Subcutaneous adipose tissue (tissue), 4 donors: ENCODE data around the gene POP4. TPM values are rescaled to one million over a fixed set of nuclear protein-coding genes. Genes with fewer than 3 reads are reported as not detected.

Experiments used
- total RNA-seq, 4 donors: library from RNA; depleted of rRNA; stranded (reverse); fragments of >200 nt; gene quantifications; one replicate each; pipeline ENCODE4 v1.1.0, GENCODE V29; 2016
- TF ChIP-seq, protein P1 (sequence below): fragments of 450-650 bp; IDR thresholded peaks from one replicate; pipeline ENCODE4 v1.5.1; 2016; ENCODE audit warnings: low read depth, mild to moderate bottlenecking, control low read depth, antibody characterized with exemption, moderate library complexity

POP4 gene
- total RNA-seq, 4 donors from 2014 or later: 44.4 to 72.7 (median 65.1) TPM

DNA sequence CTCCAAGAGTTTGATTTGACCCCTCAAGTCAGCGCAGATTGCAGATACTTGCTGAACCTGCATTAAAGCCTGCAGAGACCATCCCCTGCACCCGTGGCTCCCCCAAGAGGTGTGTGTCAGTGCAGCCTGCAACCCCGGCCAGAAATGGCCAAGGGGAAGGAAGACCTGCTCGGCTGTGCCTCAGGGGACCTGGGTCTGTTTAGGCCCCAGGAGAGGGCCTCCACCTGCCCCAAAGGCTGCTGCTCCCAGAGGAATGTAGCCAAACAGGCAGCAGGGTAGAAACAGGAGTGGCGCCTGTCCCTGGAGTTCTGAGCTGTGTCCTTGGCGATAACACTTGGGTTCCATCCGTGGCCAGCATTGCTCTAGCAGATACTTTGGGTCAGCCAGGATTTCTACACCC, 8.0 kb downstream of the POP4 start:
- TF ChIP-seq, protein P1, sequence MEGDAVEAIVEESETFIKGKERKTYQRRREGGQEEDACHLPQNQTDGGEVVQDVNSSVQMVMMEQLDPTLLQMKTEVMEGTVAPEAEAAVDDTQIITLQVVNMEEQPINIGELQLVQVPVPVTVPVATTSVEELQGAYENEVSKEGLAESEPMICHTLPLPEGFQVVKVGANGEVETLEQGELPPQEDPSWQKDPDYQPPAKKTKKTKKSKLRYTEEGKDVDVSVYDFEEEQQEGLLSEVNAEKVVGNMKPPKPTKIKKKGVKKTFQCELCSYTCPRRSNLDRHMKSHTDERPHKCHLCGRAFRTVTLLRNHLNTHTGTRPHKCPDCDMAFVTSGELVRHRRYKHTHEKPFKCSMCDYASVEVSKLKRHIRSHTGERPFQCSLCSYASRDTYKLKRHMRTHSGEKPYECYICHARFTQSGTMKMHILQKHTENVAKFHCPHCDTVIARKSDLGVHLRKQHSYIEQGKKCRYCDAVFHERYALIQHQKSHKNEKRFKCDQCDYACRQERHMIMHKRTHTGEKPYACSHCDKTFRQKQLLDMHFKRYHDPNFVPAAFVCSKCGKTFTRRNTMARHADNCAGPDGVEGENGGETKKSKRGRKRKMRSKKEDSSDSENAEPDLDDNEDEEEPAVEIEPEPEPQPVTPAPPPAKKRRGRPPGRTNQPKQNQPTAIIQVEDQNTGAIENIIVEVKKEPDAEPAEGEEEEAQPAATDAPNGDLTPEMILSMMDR: no peak

DNA sequence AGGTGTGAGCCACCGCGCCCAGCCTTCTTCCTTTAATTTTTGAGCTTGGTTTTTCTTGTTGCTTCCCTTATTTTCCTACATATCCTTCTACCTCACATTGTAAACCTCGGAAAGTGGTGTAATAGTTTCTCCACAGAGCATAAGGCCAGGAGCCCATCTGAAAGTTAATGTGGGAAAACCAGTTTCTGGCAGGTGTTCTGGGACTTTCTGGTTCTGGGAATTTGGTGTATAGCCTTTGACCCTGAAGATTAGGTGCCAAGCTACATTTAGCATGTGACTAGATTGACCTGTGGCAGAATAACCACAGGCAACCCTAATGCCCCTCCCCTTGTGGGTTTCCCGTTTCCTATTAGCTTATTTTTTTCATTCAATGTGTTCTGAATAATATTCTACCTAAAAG, 8.7 kb downstream of the POP4 start:
- TF ChIP-seq, protein P1: no peak

DNA sequence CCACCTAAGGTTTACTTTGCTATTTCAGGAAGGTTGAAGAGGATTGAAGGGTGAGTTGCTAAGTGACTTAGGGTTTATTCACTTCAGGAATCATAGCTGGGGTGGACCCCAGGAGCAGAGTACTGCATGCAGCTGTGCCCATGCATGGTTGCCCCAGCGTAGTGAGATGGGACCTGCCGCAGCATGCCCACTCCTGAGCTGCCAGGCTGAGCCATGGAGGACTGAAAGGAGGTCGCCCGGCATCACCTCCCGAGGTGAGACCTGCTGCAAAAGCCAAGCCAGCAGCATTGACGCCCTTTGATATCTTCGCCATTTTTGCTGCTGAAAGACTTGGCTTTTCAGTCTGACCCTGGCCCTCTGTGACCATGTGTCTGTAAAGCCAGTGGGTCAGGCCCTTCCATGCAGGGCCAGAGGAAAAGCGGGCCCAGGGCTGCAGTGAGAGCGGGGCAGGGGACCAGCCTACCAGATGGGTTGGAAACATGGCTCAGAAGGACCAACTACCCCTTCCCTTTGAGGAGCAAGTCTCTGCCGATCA, 9.9 kb downstream of the POP4 start:
- TF ChIP-seq, protein P1: no peak

DNA sequence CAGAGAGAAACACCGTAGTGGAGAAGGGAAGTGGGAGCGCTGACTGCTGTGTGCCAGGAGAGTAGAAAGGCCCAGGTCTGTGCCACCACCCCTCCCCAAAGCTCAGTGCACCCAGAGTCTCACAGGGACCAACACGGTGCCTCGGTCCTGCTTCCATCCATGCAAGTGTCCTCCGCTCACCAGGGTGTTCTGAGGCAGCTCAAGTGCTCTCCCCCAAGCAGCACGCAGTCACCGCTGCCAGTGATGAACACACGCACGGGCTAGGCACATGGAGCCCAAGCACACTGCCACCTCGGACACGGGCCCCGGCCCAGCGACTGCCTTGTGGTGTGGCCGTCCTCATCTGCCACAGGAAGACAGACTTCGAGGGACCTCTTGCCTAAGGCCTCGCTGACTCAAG, 10.5 kb downstream of the POP4 start:
- TF ChIP-seq, protein P1: no peak

DNA sequence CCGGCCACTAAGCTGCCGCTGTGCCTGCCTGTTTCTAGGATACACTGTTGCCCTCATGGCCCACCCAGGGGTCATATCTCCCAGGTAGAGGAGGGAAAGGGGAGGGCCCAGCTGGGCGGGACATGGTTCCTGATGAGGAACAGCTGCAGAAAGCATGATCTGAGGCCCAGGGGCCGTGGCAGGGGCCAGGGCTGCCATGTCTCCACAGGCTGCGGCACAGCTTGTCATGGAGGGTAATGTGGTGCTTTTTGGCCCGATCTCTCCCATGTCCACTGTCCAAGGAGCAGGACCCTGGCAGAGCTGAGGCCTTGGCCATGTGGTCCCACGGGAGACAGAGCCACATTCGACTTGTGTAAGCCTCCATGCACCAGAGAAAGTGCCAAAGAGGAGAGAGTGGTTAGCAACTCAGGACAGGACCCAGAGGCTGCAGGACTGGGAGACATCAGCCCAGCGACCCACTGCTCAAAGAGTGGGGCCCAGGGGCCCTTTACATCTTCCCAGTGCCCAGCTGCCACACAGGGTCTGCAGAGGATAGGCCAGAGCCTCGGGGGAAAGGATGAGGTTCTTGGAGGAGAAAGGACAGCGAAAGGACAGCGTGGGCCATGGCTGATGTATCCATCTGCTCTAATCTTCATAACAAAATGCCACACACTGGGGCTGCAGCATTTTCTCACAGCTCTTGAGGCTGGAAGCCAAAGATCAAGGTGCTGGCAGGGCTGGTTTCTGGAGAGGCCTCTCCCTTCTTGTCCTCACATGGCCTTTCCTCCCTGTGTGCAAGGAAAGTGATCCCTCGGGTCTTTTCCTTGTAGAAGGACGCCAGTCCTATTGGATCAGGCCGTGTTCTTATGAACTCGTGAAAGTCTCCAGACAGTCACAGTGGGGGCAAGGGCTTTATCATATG, 11.5 kb downstream of the POP4 start:
- TF ChIP-seq, protein P1: no peak

DNA sequence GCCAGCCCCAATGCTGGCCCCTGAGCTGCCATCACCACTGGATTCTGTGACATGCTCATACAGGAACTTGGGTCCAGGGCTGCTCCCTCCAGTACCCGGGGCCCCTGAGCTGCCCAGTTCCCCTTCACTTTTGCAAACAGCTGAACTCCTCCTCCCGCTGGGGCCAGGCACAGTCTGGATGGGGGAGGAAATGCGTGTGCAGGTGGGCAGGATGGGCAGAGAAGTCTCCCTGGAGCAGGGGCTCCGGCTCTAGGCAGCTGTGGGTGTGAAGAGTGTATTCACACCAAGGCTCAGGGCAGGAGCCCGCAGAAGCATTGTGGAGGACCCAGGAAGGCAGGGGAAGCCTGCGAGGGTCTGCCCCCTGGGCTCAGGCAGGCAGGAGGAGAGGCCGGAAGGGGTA, 12.4 kb downstream of the POP4 start:
- TF ChIP-seq, protein P1: no peak

DNA sequence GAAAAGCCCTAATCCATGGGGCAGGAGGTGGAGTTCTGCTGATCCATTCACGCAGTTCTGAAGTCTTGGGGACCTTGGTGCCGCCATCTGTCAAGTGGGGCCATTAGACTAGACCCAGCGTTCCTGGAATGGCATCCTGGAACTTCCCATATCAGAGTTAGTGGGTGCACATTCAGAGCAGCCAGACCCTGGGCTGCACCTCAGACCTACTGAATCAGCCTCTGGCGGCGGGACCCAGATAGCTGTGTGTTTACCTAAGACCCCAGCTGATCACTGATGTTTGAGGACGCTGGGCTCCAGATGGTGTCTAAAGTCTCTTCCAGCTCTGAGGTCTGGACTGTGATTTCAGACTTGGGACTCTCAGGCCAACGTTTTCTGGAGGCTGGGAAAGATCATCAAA, 12.8 kb downstream of the POP4 start:
- TF ChIP-seq, protein P1: no peak
